WTC11 (cell line): ENCODE results near the gene MLXIP. TPM values are rescaled to one million over a fixed set of nuclear protein-coding genes. Genes with fewer than 3 reads are reported as not detected.

ENCODE experiments used
- ATAC-seq: fragments of 200-7000 bp; cut with Tn5 transposase; 2 replicates; pipeline ENCODE4 v1.10.0; 2021; ENCODE audit warnings: mild to moderate bottlenecking, moderate library complexity
- CTCF ChIA-PET: fragments of 300-600 bp; sonication (Branson Sonifier 250); formaldehyde crosslinking; loops from one replicate; lab custom pipeline; 2021; ENCODE audit warnings: antibody characterized with exemption; lab: Charles Lee
- POLR2A ChIA-PET: fragments of 350-600 bp; sonication (Branson Sonifier 250); formaldehyde crosslinking; loops from one replicate; lab custom pipeline; 2021; ENCODE audit warnings: antibody characterized with exemption; lab: Charles Lee
- DNase-seq: peaks from one replicate; pipeline ENCODE4 v3.0.0; 2021; ENCODE audit warnings: low spot score
- H3K27ac Mint-ChIP-seq: 2 replicates; pipeline ENCODE4 v1.8.0; 2021; ENCODE audit warnings: mixed read lengths
- H3K27me3 Mint-ChIP-seq: 2 replicates; pipeline ENCODE4 v1.8.0; 2021; ENCODE audit warnings: low read depth, mild to moderate bottlenecking, moderate library complexity, mixed read lengths
- H3K36me3 Mint-ChIP-seq: 2 replicates; pipeline ENCODE4 v1.8.0; 2021; ENCODE audit warnings: mixed read lengths
- H3K4me1 Mint-ChIP-seq: 2 replicates; pipeline ENCODE4 v1.8.0; 2022; ENCODE audit warnings: mixed read lengths
- H3K4me3 Mint-ChIP-seq: 2 replicates; pipeline ENCODE4 v1.8.0; 2021; ENCODE audit warnings: mild to moderate bottlenecking, moderate library complexity, mixed read lengths
- H3K9me3 Mint-ChIP-seq: 2 replicates; pipeline ENCODE4 v1.8.0; 2021; ENCODE audit warnings: mixed read lengths
- AR ChIP-seq: fragments of 250-450 bp; sonication (Bioruptor Pico); IDR thresholded peaks from 2 replicates; pipeline ENCODE4 v1.9.0; 2021; ENCODE audit warnings: mild to moderate bottlenecking
- ATF3 ChIP-seq: sonication (generic); formaldehyde crosslinking; conservative IDR thresholded peaks from 2 replicates; pipeline ENCODE4 v1.8.1; 2022; ENCODE audit warnings: mild to moderate bottlenecking, missing genetic modification reagents
- CREB1 ChIP-seq: sonication (generic); formaldehyde crosslinking; IDR thresholded peaks from 2 replicates; pipeline ENCODE4 v1.8.0; 2023; ENCODE audit warnings: mild to moderate bottlenecking, missing genetic modification reagents
- FOXJ3 ChIP-seq: sonication (generic); formaldehyde crosslinking; IDR thresholded peaks from 2 replicates; pipeline ENCODE4 v1.9.0; 2021; ENCODE audit warnings: missing genetic modification reagents, mild to moderate bottlenecking, borderline replicate concordance
- FOXP1 ChIP-seq: sonication (generic); formaldehyde crosslinking; IDR thresholded peaks from 2 replicates; pipeline ENCODE4 v1.8.0; 2022; ENCODE audit warnings: missing genetic modification reagents, mild to moderate bottlenecking, moderate library complexity, borderline replicate concordance
- FOXP4 ChIP-seq: sonication (generic); formaldehyde crosslinking; IDR thresholded peaks from 2 replicates; pipeline ENCODE4 v1.8.0; 2022; ENCODE audit warnings: mild to moderate bottlenecking, missing genetic modification reagents
- GTF2I ChIP-seq: fragments of 250-450 bp; sonication (Bioruptor Pico); conservative IDR thresholded peaks from 2 replicates; pipeline ENCODE4 v1.4.0; 2021; ENCODE audit warnings: mild to moderate bottlenecking
- IRF1 ChIP-seq: sonication (generic); formaldehyde crosslinking; IDR thresholded peaks from 2 replicates; pipeline ENCODE4 v1.8.0; 2023; ENCODE audit warnings: missing genetic modification reagents
- JAZF1 ChIP-seq: fragments of 250-450 bp; sonication (Bioruptor Pico); IDR thresholded peaks from 2 replicates; pipeline ENCODE4 v1.9.0; 2021; ENCODE audit warnings: moderate library complexity, mild to moderate bottlenecking, inconsistent platforms
- KAT7 ChIP-seq: sonication (generic); formaldehyde crosslinking; IDR thresholded peaks from 2 replicates; pipeline ENCODE4 v1.8.1; 2023; ENCODE audit warnings: missing genetic modification reagents, mild to moderate bottlenecking, borderline replicate concordance
- MYBL2 ChIP-seq: sonication (generic); formaldehyde crosslinking; IDR thresholded peaks from 2 replicates; pipeline ENCODE4 v1.8.1; 2023; ENCODE audit warnings: mild to moderate bottlenecking, moderate library complexity, missing genetic modification reagents
- NFATC4 ChIP-seq: fragments of 250-450 bp; sonication (Bioruptor Pico); IDR thresholded peaks from 2 replicates; pipeline ENCODE4 v1.9.0; 2021; ENCODE audit warnings: mild to moderate bottlenecking
- NFYB ChIP-seq: sonication (generic); formaldehyde crosslinking; conservative IDR thresholded peaks from 2 replicates; pipeline ENCODE4 v1.8.0; 2022; ENCODE audit warnings: low read depth, missing genetic modification reagents
- RELA ChIP-seq: sonication (generic); formaldehyde crosslinking; IDR thresholded peaks from 2 replicates; pipeline ENCODE4 v1.8.1; 2022; ENCODE audit warnings: missing genetic modification reagents, mild to moderate bottlenecking, borderline replicate concordance
- TCF7 ChIP-seq: sonication (generic); formaldehyde crosslinking; IDR thresholded peaks from 2 replicates; pipeline ENCODE4 v1.8.0; 2022; ENCODE audit warnings: mild to moderate bottlenecking, low read depth, missing genetic modification reagents, moderate library complexity
- USF2 ChIP-seq: sonication (generic); formaldehyde crosslinking; IDR thresholded peaks from 2 replicates; pipeline ENCODE4 v1.8.1; 2023; ENCODE audit warnings: mild to moderate bottlenecking, missing genetic modification reagents, moderate library complexity
- ZBTB43 ChIP-seq: sonication (generic); formaldehyde crosslinking; IDR thresholded peaks from 2 replicates; pipeline ENCODE4 v1.8.1; 2023; ENCODE audit warnings: mild to moderate bottlenecking, missing genetic modification reagents
- ZNF423 ChIP-seq: fragments of 250-450 bp; sonication (Bioruptor Pico); IDR thresholded peaks from 2 replicates; pipeline ENCODE4 v2.1.2; 2022; ENCODE audit warnings: mild to moderate bottlenecking, moderate library complexity
- ZNF512 ChIP-seq: sonication (generic); formaldehyde crosslinking; IDR thresholded peaks from 2 replicates; pipeline ENCODE4 v1.8.1; 2022; ENCODE audit warnings: missing genetic modification reagents, borderline replicate concordance
- ZNF671 ChIP-seq: fragments of 250-450 bp; sonication (Bioruptor Pico); IDR thresholded peaks from 2 replicates; pipeline ENCODE4 v1.8.0; 2021; ENCODE audit warnings: mild to moderate bottlenecking
- total RNA-seq: library from RNA; stranded (reverse); gene quantifications from 3 replicates; pipeline ENCODE4 v1.2.3, GENCODE V29; 2021

MLXIP gene
- total RNA-seq, 1 experiment from 2014 or later = 49.4 TPM

- TF ChIP-seq NFATC4 (CRISPR knock-in tag) = no peak
- TF ChIP-seq KAT7 (CRISPR knock-in tag) = no peak
- TF ChIP-seq FOXJ3 (CRISPR knock-in tag) = no peak
These were observed 77.1 kb downstream of the MLXIP start (continued) for GRCh38 chr12:122155705-122156104.

GRCh38 chr12:122158700-122159285 is 80.2 kb downstream of the MLXIP start:
- Mint-ChIP-seq H3K4me1 (peaks cover 8% of the 10 kb centered on the region), H3K27ac (no peak overlapping the region), H3K9me3 (no peaks in the 10 kb centered on the region), H3K36me3 (no peaks in the 10 kb centered on the region), H3K4me3 (no peak overlapping the region), H3K27me3 (no peaks in the 10 kb centered on the region)
- TF ChIP-seq MYBL2 (CRISPR knock-in tag) = no peak
- TF ChIP-seq ZBTB43 (CRISPR knock-in tag) = no peak
- no peak for TF ChIP-seq GTF2I (CRISPR knock-in tag)
- no peak for TF ChIP-seq USF2 (CRISPR knock-in tag)
- no peak for TF ChIP-seq RELA (CRISPR knock-in tag)
- TF ChIP-seq FOXP4 (CRISPR knock-in tag) = no peak
- TF ChIP-seq ZNF512 (CRISPR knock-in tag) = no peak
- no peak for TF ChIP-seq ZNF423 (CRISPR knock-in tag)
- no peak for TF ChIP-seq NFYB (CRISPR knock-in tag)
- no peak for TF ChIP-seq AR (CRISPR knock-in tag)
- no peak for TF ChIP-seq ATF3
- no peak for TF ChIP-seq ZNF671
- TF ChIP-seq KAT7 (CRISPR knock-in tag) = no peak
- TF ChIP-seq TCF7 (CRISPR knock-in tag) = no peak
- TF ChIP-seq IRF1 (CRISPR knock-in tag) = no peak
- TF ChIP-seq CREB1 = no peak
- TF ChIP-seq FOXP1 (CRISPR knock-in tag) = no peak
- TF ChIP-seq JAZF1 (CRISPR knock-in tag) = no peak
- DNase-seq = no peak
- POLR2A ChIA-PET = no interaction called here
- no peak for ATAC-seq
- CTCF ChIA-PET = interaction anchor here (0.5 to 1.7 kb wide), 5 partner anchors 9 to 431 kb away, joined by 3 to 8 read pairs (median 3); no protein-coding TSS in a partner anchor
